ENCODE data around the gene FAM221A. TPM values are rescaled to one million over a fixed set of nuclear protein-coding genes. Genes with fewer than 3 reads are reported as not detected.
"Not testable (repeated sequence)": the region's sequence is repeated elsewhere in the genome, so short reads cannot be mapped to it uniquely, and the experiment has no call there.

FAM221A gene
- total RNA-seq, 1 donor from 2014 or later: 2.2 TPM

GRCh38 chr7:23721456-23721855 is 41.5 kb downstream of the FAM221A start:
- no peaks in the 10 kb centered on the region for H3K36me3 Mint-ChIP-seq (ENCODE audit: low read depth)
- no peak overlapping the region for H3K27ac Mint-ChIP-seq (ENCODE audit: unreplicated experiment)
- H3K4me1 Mint-ChIP-seq (ENCODE audit: low read depth): no peaks in the 10 kb centered on the region
- no peak for TF ChIP-seq CTCF (IDR thresholded peaks at IDR 0.05)
- H3K9me3 Mint-ChIP-seq (ENCODE audit: low read depth): no peaks in the 10 kb centered on the region
- DNase-seq (ENCODE audit: low spot score): no peak
- H3K27me3 Mint-ChIP-seq (ENCODE audit: low read depth): no peaks in the 10 kb centered on the region
- no peak overlapping the region for H3K4me3 Mint-ChIP-seq (ENCODE audit: unreplicated experiment)

- not testable (repeated sequence) for H3K36me3 Mint-ChIP-seq (ENCODE audit: low read depth); H3K4me3 Mint-ChIP-seq (ENCODE audit: unreplicated experiment); H3K9me3 Mint-ChIP-seq (ENCODE audit: low read depth); H3K27me3 Mint-ChIP-seq (ENCODE audit: low read depth); H3K27ac Mint-ChIP-seq (ENCODE audit: unreplicated experiment); DNase-seq (ENCODE audit: low spot score); H3K4me1 Mint-ChIP-seq (ENCODE audit: low read depth)
Observed at GRCh38 chr7:23722587-23723216, 42.7 kb downstream of the FAM221A start.

GRCh38 chr7:23724113-23724512 is 44.1 kb downstream of the FAM221A start:
- H3K36me3 Mint-ChIP-seq (ENCODE audit: low read depth); H3K4me1 Mint-ChIP-seq (ENCODE audit: low read depth); H3K27me3 Mint-ChIP-seq (ENCODE audit: low read depth); H3K27ac Mint-ChIP-seq (ENCODE audit: unreplicated experiment); H3K4me3 Mint-ChIP-seq (ENCODE audit: unreplicated experiment); DNase-seq (ENCODE audit: low spot score); H3K9me3 Mint-ChIP-seq (ENCODE audit: low read depth): not testable (repeated sequence)

GRCh38 chr7:23742051-23742450 is 62.1 kb downstream of the FAM221A start:
- no peak overlapping the region for H3K27ac Mint-ChIP-seq (ENCODE audit: unreplicated experiment)
- H3K36me3 Mint-ChIP-seq (ENCODE audit: low read depth): peaks cover 4% of the 10 kb centered on the region
- no peak for TF ChIP-seq CTCF (IDR thresholded peaks at IDR 0.05)
- peaks cover 39% of the 10 kb centered on the region for H3K9me3 Mint-ChIP-seq (ENCODE audit: low read depth)
- H3K27me3 Mint-ChIP-seq (ENCODE audit: low read depth): no peaks in the 10 kb centered on the region
- no peaks in the 10 kb centered on the region for H3K4me1 Mint-ChIP-seq (ENCODE audit: low read depth)
- no peak overlapping the region for H3K4me3 Mint-ChIP-seq (ENCODE audit: unreplicated experiment)
- no peak for DNase-seq (ENCODE audit: low spot score)

GRCh38 chr7:23743226-23743625 is 63.2 kb downstream of the FAM221A start:
- Mint-ChIP-seq H3K36me3 (ENCODE audit: low read depth) (peaks cover 6% of the 10 kb centered on the region), H3K4me3 (ENCODE audit: unreplicated experiment) (no peak overlapping the region), H3K9me3 (ENCODE audit: low read depth) (peaks cover 46% of the 10 kb centered on the region), H3K4me1 (ENCODE audit: low read depth) (no peaks in the 10 kb centered on the region), H3K27me3 (ENCODE audit: low read depth) (no peaks in the 10 kb centered on the region), H3K27ac (ENCODE audit: unreplicated experiment) (no peak overlapping the region)
- TF ChIP-seq CTCF (IDR thresholded peaks at IDR 0.05): no peak
- no peak for DNase-seq (ENCODE audit: low spot score)

- DNase-seq (ENCODE audit: low spot score): no peak
- Mint-ChIP-seq H3K36me3 (ENCODE audit: low read depth) (peaks cover 6% of the 10 kb centered on the region), H3K27me3 (ENCODE audit: low read depth) (no peaks in the 10 kb centered on the region), H3K9me3 (ENCODE audit: low read depth) (peaks cover 43% of the 10 kb centered on the region), H3K27ac (ENCODE audit: unreplicated experiment) (no peak overlapping the region), H3K4me3 (ENCODE audit: unreplicated experiment) (no peak overlapping the region), H3K4me1 (ENCODE audit: low read depth) (no peaks in the 10 kb centered on the region)
- no peak for TF ChIP-seq CTCF (IDR thresholded peaks at IDR 0.05)
Observed at GRCh38 chr7:23746629-23747028, 66.6 kb downstream of the FAM221A start.
